NCI-H1092 (cell line): ENCODE results near the gene TIFAB.
A peak's percentile ranks its signal among the peaks of the same experiment; 100 is the strongest.

Experiments
- DNase-seq: peaks from one replicate; lab custom pipeline; 2025; lab: John Stamatoyannopoulos, UW

Gene TIFAB

GRCh38 chr5:135481909-135482311, 29.8 kb upstream of the TIFAB start:
- no peak for DNase-seq

- DNase-seq: no peak
Measured at GRCh38 chr5:135481387-135481786, 29.2 kb upstream of the TIFAB start.

DNA sequence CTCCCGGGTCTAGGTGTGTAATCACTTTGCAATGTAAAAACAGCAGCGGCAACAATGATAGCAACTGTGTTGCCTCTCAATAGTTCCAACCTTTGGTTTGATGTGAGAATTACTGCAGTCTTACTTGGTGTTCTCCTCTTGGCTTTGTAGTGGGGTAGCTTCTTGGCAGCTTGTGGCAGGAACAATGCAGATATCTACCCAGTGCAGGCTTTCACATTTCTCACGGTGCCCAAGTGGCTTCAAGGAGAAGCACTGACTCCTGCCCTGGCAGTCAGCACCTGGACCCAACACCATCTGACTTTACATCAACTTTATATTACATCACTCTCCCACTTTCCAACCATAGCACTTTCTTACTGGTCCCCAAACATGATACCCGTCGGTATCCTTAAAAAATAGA, 28.4 kb upstream of the TIFAB start:
- no peak for DNase-seq

GRCh38 chr5:135478938-135479337, 26.8 kb upstream of the TIFAB start:
- DNase-seq: no peak

DNA sequence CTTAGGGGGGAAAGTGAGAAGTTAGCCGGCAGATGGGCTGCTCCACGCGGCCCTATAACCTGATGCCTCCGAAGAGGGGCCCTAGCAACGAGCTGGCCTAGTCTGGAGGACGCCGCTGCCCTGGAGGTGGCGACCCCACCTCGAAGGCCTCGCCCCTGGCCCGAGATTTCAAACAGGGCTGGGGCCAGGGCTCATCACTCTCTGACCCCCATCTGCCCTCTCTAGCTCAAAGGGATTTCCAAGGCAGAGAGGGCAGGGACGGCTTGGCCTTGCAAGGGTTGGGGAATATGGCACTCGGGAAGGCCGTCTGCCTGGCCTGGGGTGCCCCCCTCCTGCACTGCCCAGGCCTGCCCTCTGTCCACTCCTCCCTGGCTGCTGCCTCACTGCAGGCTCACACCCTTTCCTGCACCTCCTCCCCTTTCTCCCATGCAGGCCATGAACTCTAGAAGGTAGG, 25.5 kb upstream of the TIFAB start:
- no peak for DNase-seq

DNA sequence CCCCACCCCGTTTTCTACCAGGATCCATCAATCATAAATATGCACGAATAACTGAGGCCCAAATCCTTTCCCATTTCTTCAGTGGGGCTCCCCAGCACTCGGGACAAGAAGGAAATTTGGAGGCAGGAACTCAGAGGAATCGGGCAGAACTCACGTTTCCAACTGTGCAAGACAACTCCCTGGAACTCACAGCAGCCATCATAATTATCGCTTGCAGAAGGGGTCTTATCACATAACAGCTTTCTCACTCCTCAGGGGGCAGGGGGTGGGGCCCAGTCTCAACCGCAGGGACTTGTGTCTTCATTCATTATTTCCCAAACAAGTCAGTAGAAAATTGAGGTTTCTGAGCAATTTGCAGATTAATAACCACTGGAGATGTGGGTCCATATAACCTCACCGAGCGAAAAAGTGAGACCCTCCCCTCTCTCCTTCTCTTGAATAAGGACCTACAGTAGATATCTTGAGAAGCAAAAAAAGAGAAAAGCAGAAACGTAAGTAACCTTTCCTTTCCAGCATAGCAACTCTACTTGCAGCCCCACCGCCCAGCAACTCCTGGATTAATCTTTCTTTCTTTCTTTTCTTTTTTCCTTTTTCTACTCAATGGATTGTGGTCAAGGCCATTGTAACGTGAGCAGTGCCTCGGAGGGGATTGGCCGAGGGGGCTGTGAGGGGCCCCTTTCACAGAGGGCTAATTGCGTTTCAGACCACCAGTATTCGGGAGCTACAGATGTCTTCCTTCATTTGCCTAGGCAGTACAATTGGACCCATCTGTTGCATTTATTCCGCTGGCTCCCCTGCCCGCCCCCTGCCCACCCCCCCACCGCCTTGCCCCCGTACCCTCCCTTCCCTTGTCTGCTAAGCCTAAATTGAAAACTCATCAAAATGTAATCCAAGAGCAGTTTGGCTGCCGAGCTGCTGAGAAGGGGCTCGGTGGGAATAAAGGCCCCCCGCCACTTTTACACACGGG, 24.7 kb upstream of the TIFAB start:
- no peak for DNase-seq

DNA sequence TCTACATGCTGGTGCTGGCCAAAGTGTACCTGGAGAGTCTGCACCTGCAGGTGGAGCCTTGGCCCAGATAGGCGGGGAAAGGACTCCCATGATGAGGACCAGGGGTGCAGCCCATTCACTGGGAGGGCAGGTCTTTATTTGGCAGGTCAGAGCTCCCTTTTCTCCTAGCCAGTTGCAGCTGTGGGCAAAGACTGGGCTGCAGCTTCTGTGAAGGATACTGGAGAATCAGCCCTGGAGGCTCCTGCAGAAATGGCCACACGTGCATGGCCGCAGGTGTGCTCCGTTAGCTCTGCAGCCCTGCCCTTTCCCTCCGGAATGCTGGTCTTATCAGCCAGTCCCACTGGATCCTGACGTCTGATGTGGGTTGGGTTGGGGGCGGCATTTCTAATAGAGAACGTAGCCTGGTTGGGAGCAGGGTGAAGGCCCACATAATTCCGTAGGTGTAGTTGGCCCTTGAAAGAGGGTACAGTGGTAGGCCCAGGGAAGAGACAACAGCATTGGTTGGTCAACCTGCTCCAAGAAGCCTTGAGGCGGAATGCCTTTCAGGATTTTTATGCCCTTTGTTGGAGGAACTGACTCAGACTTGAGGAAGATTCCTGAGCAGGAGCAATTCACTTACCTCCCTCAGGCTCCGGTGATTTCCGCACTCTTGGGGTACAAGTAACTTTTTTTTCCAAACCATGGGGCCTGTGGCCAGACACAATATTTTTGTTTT, 22.0 kb upstream of the TIFAB start:
- no peak for DNase-seq

GRCh38 chr5:135472141-135472540, 20.0 kb upstream of the TIFAB start:
- no peak for DNase-seq

- DNase-seq: no peak
Measured at GRCh38 chr5:135471726-135472125, 19.6 kb upstream of the TIFAB start.

DNA sequence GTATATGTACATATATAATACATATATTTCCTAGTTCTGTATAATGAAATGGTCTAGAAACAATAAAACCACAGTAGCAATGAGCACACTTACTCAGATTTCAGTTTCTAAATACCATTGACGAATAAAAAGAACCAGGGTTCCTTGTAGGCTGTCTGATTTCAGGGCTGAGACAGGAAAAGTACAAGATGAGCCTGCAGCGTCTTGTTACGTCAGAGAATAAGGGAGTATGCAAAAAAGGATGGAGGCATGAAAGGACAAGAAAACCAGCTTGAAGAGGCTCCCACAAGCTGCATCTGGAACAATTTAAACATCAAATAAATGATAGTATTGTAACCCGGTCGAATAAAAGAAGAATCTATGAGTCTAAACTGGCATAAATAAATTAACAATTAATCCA, 17.8 kb upstream of the TIFAB start:
- no peak for DNase-seq

GRCh38 chr5:135468541-135468940, 16.4 kb upstream of the TIFAB start:
- DNase-seq: no peak

GRCh38 chr5:135467871-135468485, 15.8 kb upstream of the TIFAB start:
- DNase-seq: no peak

DNA sequence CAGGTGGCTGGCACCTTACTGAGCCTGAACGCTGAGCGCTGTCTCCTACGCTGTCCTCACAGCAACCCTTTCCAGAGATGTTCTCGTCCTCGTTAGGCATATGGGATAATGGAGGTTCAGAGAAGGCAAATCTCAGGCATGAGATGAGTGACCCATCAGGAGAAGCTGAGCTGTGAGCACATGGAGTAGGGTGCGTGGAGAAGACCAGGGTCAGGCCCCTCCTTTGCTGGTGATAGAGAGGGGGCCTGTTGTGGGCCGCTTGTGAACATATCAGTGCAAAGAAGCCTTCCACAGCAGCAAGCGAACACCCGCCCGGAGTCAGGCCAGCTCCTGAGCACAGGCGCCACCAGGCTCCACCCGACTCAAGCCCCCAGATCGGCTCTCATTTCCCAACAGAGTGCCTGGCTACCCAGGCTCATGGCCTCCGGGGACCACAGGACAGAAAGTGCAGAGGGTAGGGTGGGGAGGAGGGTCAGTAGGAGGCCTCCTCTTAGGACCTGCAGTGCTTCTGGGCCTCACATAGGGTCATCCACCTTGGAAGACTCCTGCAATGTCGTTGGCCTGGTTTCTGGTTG, 15.0 kb upstream of the TIFAB start:
- DNase-seq: no peak

- DNase-seq: peak; percentile 56
Measured at GRCh38 chr5:135466178-135467050, 14.3 kb upstream of the TIFAB start.

- no peak for DNase-seq
Measured at GRCh38 chr5:135465391-135466122, 13.4 kb upstream of the TIFAB start.

DNA sequence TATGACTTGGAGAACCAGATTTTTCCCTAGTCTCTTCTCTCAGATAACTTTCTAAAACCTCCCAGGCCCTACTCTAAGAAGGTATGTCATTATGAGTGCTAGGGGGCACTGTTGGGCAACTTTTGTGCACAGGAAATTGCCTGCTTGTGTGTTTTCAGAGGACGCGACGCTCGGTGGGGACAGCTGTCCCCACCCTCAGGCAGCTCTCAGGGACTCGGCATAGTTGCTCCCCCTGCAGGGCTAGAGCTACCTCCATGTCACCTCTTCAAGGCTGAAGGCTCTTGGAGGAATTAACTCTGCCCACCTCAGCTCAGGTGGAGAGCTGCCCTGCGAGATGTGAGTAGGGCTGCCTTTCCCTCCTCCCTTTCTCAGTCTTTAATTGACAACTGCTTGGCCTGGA, 10.2 kb upstream of the TIFAB start:
- peak; percentile 54 for DNase-seq

DNA sequence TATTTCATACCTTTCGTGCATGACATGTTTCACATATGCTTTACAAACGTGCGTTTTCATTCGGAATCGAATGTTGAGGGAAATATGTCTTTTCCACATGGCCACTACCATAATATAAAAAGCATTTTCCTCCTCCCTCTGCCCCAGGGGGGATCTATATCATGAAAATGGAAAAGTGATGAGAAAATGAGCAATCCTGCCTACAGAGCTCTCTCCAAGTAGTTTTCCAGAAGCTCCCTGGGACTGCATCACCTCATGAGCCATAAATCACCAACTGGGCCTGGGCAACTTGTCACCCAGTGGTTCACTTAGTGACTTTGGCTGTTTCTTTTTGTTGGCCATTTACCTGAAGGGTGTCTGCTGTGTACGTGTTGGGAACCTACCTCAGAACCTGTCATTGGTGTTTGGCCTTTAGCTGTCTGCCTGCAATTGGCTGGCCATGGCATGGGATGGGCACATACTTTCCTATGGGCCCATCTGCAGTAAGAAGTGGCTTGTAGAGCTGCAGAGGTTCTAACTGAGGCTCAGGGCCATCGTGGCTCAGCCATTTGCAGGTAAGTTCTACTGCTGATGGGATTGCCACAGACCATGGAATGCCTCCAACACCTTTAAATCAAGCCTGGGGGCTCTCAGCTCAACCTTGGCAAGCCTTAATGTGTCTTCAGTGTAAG, 9.5 kb upstream of the TIFAB start:
- DNase-seq: no peak

- no peak for DNase-seq
Measured at GRCh38 chr5:135460246-135461033, 8.3 kb upstream of the TIFAB start.

GRCh38 chr5:135458921-135459331, 6.8 kb upstream of the TIFAB start:
- DNase-seq: no peak
